ENCODE measurements around the gene KLHL36.
"Not testable (repeated sequence)": the region's sequence is repeated elsewhere in the genome, so short reads cannot be mapped to it uniquely, and the experiment has no call there.

Gene KLHL36

GRCh38 chr16:84673561-84673960 lies 25.2 kb downstream of the KLHL36 start:
- no peak for DNase-seq

DNA sequence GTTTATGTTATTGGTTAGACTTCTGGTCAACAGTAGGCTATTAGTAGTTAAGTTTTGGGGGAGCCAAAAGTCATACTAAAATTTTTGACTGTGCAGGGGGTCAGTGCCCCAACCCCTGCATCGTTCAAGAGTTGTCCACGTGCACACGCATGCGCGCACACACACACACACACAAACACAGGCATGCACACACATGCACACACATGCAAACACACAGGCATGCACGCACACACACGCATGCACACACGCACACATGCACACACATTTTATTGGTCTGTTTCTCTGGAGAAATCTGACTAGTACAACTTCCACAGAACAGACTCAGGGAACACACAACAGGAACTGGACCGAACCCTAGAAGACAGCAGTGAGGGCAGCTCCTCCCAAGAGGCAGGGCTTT lies 27.1 kb downstream of the KLHL36 start:
- no peak for DNase-seq

GRCh38 chr16:84675884-84676283 lies 27.6 kb downstream of the KLHL36 start:
- no peak for DNase-seq

GRCh38 chr16:84677017-84677803 lies 28.9 kb downstream of the KLHL36 start:
- DNase-seq, result no peak

- no peak for DNase-seq
Observed at GRCh38 chr16:84677849-84678248, 29.5 kb downstream of the KLHL36 start.

DNA sequence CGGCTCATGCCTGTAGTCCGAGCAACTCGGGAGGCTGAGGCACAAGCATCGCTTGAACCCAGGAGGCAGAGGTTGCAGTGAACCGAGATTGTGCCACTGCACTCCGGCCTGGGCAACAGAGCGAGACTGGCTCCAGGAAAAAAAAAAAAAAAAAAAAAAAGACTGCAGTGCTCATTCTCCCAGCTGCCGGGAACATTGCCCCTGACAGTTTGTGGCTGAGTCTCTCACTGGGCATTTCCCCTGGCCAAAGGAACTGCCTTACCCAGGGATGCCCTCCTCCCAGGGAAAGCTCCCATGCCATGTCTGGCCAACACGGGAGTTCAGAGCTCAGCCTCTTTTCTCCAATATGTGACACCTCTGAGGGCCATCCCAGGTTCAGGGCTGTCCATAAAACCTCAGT lies 30.2 kb downstream of the KLHL36 start:
- no peak for DNase-seq

DNA sequence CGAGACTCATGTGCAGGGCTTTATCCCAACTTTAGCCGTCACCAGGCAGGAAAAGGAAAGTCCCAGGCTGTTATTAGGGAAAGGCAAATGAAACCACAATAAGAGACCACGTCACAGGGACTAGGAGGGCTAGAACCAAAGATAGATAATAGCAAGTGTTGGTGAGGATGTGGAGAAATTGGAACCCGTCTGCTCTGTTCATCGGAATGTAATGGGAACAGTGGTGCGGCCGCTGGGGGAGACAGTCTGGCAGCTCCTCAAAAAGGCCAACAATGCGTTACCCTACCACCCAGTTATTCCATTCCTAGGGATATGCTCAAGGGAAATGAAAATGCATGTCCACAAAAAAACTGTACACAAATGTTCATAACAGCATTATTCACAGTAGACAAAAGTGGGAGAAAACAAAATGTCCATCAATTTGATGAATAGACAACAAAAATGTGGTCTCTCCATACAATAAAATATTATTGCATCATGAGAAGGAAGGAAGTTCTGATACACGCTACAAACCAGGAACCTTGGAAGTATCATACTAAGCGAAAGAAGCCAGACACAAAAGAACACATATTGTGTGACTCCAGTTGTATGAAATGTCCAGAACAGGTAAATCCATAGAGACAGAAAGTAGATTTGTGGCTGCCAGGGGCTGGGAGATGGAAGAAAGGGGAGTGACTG lies 32.0 kb downstream of the KLHL36 start:
- DNase-seq, result no peak

- no peak for DNase-seq
Observed at GRCh38 chr16:84680843-84681629, 32.7 kb downstream of the KLHL36 start.

GRCh38 chr16:84683691-84684591 lies 35.6 kb downstream of the KLHL36 start:
- no peak for DNase-seq

- DNase-seq, result no peak
Observed at GRCh38 chr16:84684592-84684965, 36.3 kb downstream of the KLHL36 start.

- DNase-seq, result no peak
Observed at GRCh38 chr16:84685210-84685609, 36.9 kb downstream of the KLHL36 start.

DNA sequence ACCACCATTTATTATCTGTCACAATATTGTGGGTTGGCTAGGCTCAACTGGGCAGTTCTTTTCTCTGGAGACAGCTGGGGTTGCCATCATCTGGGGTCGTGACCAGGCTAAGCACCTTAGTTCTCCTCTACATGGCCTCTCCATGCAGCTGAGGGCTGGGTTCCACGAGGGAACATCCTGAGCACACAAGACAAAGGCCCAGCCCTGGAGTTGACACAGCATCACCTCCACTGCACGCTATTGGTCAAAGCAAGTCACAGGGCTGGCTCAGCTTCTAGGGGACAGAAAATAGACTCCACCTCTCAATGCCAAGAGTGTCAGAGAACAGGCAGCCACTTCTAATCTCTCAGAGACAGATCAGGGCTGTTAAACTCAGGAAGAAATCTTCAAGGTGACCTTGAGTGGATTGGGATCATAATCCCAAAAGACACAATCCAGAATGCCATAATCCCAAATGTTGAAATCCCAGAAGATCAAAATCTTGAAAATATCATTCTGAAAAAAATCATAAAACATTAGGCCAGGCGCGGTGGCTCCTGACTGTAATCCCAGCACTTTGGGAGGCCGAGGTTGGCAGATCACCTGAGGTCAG lies 38.5 kb downstream of the KLHL36 start:
- DNase-seq, result no peak

DNA sequence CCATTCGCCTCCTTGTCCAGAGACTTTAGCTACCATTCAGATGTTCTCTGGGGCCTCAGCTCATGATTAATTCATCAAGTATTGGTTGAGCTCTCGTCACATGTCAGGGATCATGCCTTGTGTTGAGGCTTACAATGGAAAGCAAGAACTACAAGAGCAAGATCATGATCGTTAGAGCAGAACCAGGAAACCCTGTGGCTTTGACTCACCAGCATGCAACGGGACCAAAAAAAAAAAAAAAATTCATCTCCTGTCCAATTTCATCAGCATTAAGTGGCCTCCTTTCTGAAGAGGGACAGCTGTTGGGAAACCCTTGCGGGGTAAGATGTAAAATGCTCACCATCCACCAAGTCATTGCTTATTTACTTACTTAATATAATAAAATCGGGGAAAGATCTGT lies 39.4 kb downstream of the KLHL36 start:
- DNase-seq, result no peak

DNA sequence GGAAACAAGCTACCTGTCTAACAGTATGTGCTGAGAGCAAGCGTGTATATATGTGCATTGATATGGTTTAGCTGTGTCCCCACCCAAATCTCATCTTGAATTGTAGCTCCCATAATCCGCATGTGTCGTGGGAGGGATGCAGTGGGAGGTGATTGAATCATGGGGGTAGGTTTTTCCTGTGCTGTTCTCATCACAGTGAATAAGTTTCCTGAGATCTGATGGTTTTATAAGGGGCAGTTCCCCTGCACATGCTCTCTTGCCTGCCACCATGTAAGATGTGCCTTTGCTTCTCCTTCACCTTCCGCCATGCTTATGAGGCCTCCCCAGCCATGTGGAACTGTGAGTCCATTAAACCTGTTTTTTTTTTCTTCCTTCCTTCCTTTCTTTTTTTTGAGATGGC lies 39.9 kb downstream of the KLHL36 start:
- not testable (repeated sequence) for DNase-seq

DNA sequence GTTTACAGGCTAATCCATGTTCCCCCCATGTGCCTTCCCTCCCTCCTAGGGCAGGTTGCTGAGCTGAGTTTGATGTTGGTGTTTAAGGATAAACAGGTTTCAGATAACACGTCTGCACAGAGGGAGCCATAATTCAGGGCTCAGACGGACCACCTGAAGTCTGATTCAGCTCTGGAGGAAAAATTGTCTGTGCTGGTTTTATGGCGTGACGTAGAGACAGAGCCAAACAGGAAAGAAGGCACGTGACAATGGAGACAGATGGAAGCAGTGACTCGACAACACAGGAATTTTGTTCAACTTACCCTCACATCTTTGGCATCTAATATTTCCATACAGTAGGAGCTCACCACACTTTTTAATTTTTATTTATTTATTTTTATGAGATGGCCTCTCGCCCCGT lies 40.8 kb downstream of the KLHL36 start:
- no peak for DNase-seq

DNA sequence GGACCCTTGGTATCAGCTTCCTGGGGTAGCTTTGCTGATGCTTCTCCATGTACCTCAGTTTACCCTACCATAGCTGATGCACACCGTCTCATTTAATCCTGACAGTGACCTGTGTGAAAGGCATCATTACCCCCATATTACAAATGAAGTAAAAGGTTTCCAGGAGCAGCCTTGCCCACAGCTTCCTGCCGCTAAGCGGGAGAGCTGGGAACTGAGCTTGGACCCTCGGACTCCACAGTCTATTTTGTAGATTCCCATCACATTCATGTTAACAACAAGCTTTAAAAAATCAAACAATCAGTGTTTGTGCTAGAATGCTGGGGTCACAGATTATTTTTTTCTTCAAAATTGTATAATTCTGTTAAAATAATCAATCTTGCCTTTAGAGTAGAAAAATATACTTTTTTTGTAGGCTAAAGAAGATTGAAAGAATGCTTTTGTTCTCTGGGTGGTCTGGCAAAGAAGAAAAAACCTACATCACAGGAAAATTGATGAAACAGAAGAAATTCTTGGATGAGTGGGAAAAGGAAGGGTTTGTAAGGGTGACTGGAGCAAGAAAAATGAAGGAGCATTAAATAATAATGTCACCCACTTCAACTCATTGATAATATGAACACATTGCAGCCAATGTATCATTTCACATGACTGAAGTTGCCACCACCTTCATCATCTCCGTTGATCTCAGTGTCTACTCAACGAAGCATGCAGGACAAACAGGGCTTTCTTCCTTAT lies 41.9 kb downstream of the KLHL36 start:
- DNase-seq, result no peak

- DNase-seq, result no peak
Observed at GRCh38 chr16:84692451-84693214, 44.3 kb downstream of the KLHL36 start.

DNA sequence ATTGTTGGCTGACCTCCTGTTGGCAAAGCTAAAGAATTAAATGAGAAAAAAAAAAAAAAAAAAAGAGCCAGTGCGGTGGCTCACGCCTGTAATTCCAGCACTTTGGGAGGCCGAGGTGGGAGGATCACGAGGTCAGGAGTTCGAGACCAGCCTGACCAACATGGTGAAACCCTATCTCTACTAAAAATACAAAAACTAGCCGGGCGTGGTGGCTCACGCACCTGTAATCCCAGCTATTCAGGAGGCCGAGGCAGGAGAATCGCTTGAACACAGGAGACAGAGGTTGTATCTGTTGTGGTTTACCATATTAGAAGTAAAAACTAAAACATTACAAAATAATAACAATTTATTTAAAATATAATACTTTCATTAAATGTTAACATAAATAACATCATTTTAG lies 45.6 kb downstream of the KLHL36 start:
- not testable (repeated sequence) for DNase-seq

DNA sequence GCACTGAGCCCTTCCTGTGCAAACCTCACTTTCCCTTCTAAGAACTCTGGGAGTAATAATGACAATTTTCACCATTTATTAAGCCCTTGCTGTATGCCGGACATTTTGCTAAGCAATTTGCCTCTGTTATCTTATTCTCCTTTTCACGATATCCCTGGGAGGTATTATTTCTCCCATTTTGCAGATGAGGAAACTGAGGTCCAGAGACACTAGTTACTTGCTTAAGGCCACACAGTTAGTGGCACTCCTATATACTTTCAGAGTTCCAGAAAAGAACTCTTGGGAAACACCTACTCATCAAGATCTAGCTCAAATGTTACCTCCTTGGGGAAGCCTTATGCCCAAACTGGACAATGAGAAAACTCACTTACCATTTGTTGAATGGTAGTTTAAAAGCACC lies 46.7 kb downstream of the KLHL36 start:
- DNase-seq, result no peak

DNA sequence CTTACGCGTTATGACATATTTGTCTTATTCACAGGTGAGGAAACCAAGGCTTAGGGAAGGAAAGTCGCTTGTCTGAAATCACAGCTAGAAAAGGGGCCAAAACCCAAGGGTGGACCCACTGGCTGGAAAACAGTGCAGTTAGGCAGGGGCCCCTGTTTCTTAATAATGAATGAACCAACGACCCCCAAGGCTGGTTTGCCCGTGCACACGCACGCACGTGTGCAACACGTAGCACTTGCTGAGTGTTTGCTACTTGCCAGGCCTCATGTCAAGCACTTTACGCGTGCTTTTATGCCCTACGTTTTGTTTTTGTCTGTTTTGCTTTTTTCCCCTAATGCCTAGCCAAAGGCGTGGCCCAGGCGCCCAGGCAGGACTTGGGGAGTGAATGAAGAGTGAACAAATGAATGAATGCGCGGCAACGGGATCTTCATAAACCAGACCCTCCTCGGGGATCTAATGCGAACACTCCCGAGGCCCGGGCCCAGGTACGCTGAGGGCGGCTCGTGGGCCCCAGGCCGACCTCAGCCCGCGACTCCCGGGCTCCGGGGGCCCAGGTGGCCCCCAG lies 50.9 kb downstream of the KLHL36 start:
- DNase-seq, result no peak

Data from SW 1271 (cell line).